HepG2 (cell line): ENCODE measurements around the gene ADGRF1. TPM values are rescaled to one million over a fixed set of nuclear protein-coding genes. Genes with fewer than 3 reads are reported as not detected.
A peak's percentile ranks its signal among the peaks of the same experiment; 100 is the strongest.

ENCODE experiments used
- AHR ChIP-seq: IDR thresholded peaks from 2 replicates; pipeline ENCODE4 v1.6.1; 2018; ENCODE audit warnings: missing genetic modification reagents, missing compliant biosample characterization
- ASH2L ChIP-seq: fragments of 300-600, 200-600 bp; sonication (generic); IDR thresholded peaks from 2 replicates; pipeline ENCODE4 v1.7.0; 2017; ENCODE audit warnings: low read depth, mild to moderate bottlenecking, moderate library complexity, mixed read lengths, low read length; ENCODE audit not compliant: insufficient read length
- BRD4 ChIP-seq: sonication (generic); formaldehyde crosslinking; IDR thresholded peaks from 2 replicates; pipeline ENCODE4 v1.4.0; 2020; ENCODE audit warnings: missing genetic modification reagents
- ETV5 ChIP-seq: IDR thresholded peaks from 2 replicates; pipeline ENCODE4 v1.6.1; 2018; ENCODE audit warnings: missing biosample characterization, missing genetic modification reagents, inconsistent platforms, borderline replicate concordance
- FOXA1 ChIP-seq, 2 experiments: fragments of 450-650 bp in 1 of 2; sonication (generic) in 1 of 2; formaldehyde crosslinking in 1 of 2; IDR thresholded peaks; 2 replicates each; pipeline versions ENCODE4 v1.4.0 to v1.6.1; 2016 to 2020; ENCODE audit warnings: missing genetic modification reagents in 1 of 2
- KDM3A ChIP-seq: IDR thresholded peaks from 2 replicates; pipeline ENCODE4 v1.6.1; 2018; ENCODE audit warnings: low read depth, missing compliant biosample characterization
- RFX3 ChIP-seq: IDR thresholded peaks from 2 replicates; pipeline ENCODE4 v1.6.1; 2016; ENCODE audit warnings: missing biosample characterization, missing genetic modification reagents
- ZBTB1 ChIP-seq: sonication (generic); formaldehyde crosslinking; IDR thresholded peaks from 2 replicates; pipeline ENCODE4 v1.4.0; 2020; ENCODE audit warnings: missing genetic modification reagents, borderline replicate concordance
- ZKSCAN5 ChIP-seq: sonication (generic); formaldehyde crosslinking; IDR thresholded peaks from 2 replicates; pipeline ENCODE4 v1.5.1; 2020; ENCODE audit warnings: mild to moderate bottlenecking, missing genetic modification reagents
- ZNF232 ChIP-seq: sonication (generic); formaldehyde crosslinking; IDR thresholded peaks from 2 replicates; pipeline ENCODE4 v1.4.0; 2020; ENCODE audit warnings: missing genetic modification reagents, borderline replicate concordance
- ZNF746 ChIP-seq: sonication (generic); formaldehyde crosslinking; IDR thresholded peaks from 2 replicates; pipeline ENCODE4 v1.8.0; 2022; ENCODE audit warnings: mild to moderate bottlenecking, missing genetic modification reagents
- polyA plus RNA-seq, 8 experiments: library from polyadenylated mRNA; depleted of rRNA in 3 of 8; stranded (reverse) in 7 of 8; unstranded in 1 of 8; fragments of >200 nt; fragmentation: Illumina TruSeq in 4 of 8; extraction: Trizol in 4 of 8; gene quantifications; 2 replicates each; pipeline versions ENCODE4 v1.2.1 to v1.2.3, GENCODE V29; 2011 to 2016; ENCODE audit warnings: low read depth in 4 of 8, missing spikeins in 1 of 8, mixed read lengths in 1 of 8; ENCODE audit not compliant: insufficient read depth in 1 of 8
- total RNA-seq, 5 experiments: library from RNA; depleted of rRNA; stranded (reverse); fragments of >200 nt; fragmentation: Illumina TruSeq; extraction: Trizol; gene quantifications; 2 replicates each; pipeline ENCODE4 v1.2.3, GENCODE V29; 2016; ENCODE audit warnings: low read depth in 1 of 5
- TF ChIP-seq, protein P1 (sequence below): sonication (generic); formaldehyde crosslinking; IDR thresholded peaks from 2 replicates; pipeline ENCODE4 v1.8.1; 2023; ENCODE audit warnings: mild to moderate bottlenecking, moderate library complexity, missing genetic modification reagents
- TF ChIP-seq, protein P2 (sequence below): sonication (generic); formaldehyde crosslinking; IDR thresholded peaks from 2 replicates; pipeline ENCODE4 v1.9.0; 2022; ENCODE audit warnings: low read depth, missing genetic modification reagents
- TF ChIP-seq, protein P3 (sequence below): sonication (generic); formaldehyde crosslinking; IDR thresholded peaks from 2 replicates; pipeline ENCODE4 v1.4.0; 2020; ENCODE audit warnings: mild to moderate bottlenecking, missing genetic modification reagents
- TF ChIP-seq, protein P4 (sequence below): sonication (generic); formaldehyde crosslinking; IDR thresholded peaks from 2 replicates; pipeline ENCODE4 v1.4.0; 2020; ENCODE audit warnings: missing genetic modification reagents
- TF ChIP-seq, protein P5 (sequence below): sonication (generic); formaldehyde crosslinking; IDR thresholded peaks from 2 replicates; pipeline ENCODE4 v1.8.0; 2022; ENCODE audit warnings: low read depth, missing genetic modification reagents

The ADGRF1 gene
- total and polyA plus RNA-seq, 2 of the 13 experiments (the other 11 are each of a cell fraction or from before 2014, with no cell fraction given), result not detected

DNA sequence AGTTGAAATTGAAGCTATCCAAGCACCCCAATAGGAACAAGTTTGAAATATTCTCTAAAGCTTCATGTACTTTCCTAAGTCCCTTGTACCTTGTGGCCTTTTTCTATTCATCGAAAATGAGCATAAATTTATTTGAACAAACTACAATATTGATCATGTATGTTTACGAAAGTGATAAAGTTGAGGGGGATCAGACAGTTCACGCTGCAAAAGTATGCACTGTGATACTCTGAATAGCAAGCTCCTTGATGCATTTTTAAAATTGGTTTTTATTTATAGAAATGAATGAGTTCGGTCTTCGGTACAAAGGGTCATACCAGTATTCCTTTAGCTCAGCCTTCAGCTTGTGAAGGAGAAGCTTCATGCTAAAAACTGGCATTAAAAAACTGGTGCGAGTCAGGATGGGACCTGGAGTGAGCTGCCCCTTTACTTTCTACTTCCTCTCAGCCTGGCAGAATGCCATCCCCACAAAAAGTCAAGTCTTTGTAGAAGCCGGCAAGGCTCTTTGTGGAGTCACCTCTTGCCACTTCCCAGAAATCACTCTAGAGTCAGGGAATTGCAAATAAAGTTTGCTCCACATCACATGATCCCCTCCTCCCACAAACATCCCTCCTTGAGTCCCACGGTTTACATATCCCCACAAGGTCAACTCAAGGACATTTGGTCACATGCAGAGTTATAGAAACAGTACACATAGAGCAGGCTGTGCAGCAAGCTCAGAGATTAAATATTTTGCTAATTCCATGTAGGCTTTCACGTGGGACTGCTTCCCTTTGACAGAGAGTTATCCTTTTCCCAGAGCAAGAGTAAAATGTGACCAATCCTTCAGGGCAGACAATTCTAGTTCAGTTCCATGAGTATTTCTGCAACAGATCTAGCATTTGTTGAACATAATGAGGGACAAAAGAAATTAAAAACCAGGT is 34.6 kb upstream of the ADGRF1 start (continued):
- TF ChIP-seq, protein P1, sequence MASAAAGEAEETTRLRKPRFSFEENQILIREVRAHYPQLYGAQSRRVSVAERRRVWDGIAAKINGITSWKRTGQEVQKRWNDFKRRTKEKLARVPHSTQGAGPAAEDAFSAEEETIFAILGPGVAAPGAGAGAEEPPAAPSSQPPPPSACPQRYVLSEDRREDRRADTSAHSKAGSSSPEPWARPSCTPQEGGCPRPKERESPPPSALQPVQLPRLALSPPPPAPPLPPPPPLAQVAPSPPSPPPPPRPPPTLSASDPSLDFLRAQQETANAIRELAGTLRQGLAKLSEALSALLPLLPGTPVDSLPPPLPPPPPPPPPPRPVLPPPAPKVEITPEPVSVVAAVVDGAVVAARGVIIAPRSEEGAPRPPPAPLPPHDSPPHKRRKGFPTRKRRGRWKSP (CRISPR knock-in tag), result peak; percentile 85; the same call in 1 of the 2 replicates
- TF ChIP-seq ZNF746 (CRISPR knock-in tag) (peak; percentile 87), RFX3 (CRISPR knock-in tag) (no peak), FOXA1 (IDR thresholded peaks at IDR 0.05) (no peak), FOXA1 (CRISPR knock-in tag; IDR thresholded peaks at IDR 0.05) (peak; percentile 97), ASH2L (peak; percentile 28), ZBTB1 (CRISPR knock-in tag) (no peak), BRD4 (CRISPR knock-in tag) (no peak; the same call in none of the 2 replicates), ZNF232 (CRISPR knock-in tag) (peak; percentile 39; the same call in 1 of the 2 replicates), ETV5 (CRISPR knock-in tag) (peak; percentile 86), AHR (no peak), KDM3A (CRISPR knock-in tag) (peak; percentile 24; the same call in 1 of the 2 replicates), ZKSCAN5 (CRISPR knock-in tag) (no peak)
- TF ChIP-seq, protein P2, sequence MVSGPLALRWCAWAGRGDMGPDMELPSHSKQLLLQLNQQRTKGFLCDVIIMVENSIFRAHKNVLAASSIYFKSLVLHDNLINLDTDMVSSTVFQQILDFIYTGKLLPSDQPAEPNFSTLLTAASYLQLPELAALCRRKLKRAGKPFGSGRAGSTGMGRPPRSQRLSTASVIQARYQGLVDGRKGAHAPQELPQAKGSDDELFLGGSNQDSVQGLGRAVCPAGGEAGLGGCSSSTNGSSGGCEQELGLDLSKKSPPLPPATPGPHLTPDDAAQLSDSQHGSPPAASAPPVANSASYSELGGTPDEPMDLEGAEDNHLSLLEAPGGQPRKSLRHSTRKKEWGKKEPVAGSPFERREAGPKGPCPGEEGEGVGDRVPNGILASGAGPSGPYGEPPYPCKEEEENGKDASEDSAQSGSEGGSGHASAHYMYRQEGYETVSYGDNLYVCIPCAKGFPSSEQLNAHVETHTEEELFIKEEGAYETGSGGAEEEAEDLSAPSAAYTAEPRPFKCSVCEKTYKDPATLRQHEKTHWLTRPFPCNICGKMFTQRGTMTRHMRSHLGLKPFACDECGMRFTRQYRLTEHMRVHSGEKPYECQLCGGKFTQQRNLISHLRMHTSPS, result peak; percentile 50; the same call in 1 of the 2 replicates
- TF ChIP-seq, protein P3, sequence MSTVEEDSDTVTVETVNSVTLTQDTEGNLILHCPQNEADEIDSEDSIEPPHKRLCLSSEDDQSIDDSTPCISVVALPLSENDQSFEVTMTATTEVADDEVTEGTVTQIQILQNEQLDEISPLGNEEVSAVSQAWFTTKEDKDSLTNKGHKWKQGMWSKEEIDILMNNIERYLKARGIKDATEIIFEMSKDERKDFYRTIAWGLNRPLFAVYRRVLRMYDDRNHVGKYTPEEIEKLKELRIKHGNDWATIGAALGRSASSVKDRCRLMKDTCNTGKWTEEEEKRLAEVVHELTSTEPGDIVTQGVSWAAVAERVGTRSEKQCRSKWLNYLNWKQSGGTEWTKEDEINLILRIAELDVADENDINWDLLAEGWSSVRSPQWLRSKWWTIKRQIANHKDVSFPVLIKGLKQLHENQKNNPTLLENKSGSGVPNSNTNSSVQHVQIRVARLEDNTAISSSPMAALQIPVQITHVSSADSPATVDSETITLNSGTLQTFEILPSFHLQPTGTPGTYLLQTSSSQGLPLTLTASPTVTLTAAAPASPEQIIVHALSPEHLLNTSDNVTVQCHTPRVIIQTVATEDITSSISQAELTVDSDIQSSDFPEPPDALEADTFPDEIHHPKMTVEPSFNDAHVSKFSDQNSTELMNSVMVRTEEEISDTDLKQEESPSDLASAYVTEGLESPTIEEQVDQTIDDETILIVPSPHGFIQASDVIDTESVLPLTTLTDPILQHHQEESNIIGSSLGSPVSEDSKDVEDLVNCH (CRISPR knock-in tag), result no peak
- TF ChIP-seq, protein P4, sequence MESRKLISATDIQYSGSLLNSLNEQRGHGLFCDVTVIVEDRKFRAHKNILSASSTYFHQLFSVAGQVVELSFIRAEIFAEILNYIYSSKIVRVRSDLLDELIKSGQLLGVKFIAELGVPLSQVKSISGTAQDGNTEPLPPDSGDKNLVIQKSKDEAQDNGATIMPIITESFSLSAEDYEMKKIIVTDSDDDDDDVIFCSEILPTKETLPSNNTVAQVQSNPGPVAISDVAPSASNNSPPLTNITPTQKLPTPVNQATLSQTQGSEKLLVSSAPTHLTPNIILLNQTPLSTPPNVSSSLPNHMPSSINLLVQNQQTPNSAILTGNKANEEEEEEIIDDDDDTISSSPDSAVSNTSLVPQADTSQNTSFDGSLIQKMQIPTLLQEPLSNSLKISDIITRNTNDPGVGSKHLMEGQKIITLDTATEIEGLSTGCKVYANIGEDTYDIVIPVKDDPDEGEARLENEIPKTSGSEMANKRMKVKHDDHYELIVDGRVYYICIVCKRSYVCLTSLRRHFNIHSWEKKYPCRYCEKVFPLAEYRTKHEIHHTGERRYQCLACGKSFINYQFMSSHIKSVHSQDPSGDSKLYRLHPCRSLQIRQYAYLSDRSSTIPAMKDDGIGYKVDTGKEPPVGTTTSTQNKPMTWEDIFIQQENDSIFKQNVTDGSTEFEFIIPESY (CRISPR knock-in tag), result peak; percentile 64
- TF ChIP-seq, protein P5, sequence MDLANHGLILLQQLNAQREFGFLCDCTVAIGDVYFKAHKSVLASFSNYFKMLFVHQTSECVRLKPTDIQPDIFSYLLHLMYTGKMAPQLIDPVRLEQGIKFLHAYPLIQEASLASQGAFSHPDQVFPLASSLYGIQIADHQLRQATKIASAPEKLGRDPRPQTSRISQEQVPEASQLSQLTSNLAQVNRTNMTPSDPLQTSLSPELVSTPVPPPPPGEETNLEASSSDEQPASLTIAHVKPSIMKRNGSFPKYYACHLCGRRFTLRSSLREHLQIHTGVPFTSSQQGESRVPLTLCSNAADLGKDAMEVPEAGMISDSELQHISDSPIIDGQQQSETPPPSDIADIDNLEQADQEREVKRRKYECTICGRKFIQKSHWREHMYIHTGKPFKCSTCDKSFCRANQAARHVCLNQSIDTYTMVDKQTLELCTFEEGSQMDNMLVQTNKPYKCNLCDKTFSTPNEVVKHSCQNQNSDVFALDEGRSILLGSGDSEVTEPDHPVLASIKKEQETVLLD, result 0 out of 2 replicates have a peak, but pooled peaks have one; percentile 24
